ENCODE measurements around the gene NEBL. TPM values are rescaled to one million over a fixed set of nuclear protein-coding genes. Genes with fewer than 3 reads are reported as not detected.

The NEBL gene
- total RNA-seq, 1 donor from 2014 or later = 18.7 TPM

DNA sequence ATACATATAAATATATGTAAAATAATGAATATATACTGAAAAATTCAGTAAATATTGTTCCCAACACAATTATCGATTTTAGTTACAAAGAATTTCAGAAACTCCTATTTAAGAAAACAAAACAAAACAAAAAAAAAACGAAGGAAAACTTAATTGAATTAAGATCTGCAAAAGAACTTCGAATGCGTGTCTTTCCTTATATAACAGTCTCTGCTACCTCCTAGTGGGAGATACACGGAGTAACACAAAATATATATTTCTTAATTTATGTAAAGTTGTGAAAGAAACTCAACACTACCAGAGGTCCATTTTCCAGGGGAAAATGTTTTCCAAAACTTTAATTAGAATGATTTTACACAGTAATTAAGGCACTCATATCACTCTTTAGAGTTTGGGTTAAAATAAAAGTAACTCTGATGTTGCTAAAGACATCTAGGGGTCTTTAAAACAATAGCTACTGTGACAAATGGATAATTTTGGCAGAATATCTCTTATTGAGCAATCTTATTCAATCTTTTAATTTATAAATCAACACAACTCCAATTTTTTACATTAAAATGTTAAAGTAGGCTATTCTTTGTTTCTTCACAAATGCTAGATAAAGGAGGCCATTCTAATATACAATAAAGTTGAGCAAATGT, 41.6 kb downstream of the NEBL start:
- FAIRE-seq (no peak), DNase-seq (ENCODE audit: low read depth) (peak; percentile 43)
- TF ChIP-seq, protein P1, sequence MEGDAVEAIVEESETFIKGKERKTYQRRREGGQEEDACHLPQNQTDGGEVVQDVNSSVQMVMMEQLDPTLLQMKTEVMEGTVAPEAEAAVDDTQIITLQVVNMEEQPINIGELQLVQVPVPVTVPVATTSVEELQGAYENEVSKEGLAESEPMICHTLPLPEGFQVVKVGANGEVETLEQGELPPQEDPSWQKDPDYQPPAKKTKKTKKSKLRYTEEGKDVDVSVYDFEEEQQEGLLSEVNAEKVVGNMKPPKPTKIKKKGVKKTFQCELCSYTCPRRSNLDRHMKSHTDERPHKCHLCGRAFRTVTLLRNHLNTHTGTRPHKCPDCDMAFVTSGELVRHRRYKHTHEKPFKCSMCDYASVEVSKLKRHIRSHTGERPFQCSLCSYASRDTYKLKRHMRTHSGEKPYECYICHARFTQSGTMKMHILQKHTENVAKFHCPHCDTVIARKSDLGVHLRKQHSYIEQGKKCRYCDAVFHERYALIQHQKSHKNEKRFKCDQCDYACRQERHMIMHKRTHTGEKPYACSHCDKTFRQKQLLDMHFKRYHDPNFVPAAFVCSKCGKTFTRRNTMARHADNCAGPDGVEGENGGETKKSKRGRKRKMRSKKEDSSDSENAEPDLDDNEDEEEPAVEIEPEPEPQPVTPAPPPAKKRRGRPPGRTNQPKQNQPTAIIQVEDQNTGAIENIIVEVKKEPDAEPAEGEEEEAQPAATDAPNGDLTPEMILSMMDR (IDR thresholded peaks at IDR 0.05; ENCODE audit: insufficient read depth, low read length, severe bottlenecking) = peak; percentile 14
- no peak overlapping the region for H3K4me3 ChIP-seq (ENCODE audit: low read depth, low read length)
- H3K27me3 ChIP-seq (ENCODE audit: control insufficient read depth, insufficient read depth, low read length) = no peaks in the 10 kb centered on the region
- H3K36me3 ChIP-seq (ENCODE audit: control insufficient read depth, insufficient read depth, low read length) = no peaks in the 10 kb centered on the region

GRCh38 chr10:20853276-20853675, 43.8 kb downstream of the NEBL start:
- peaks cover 1% of the 10 kb centered on the region for H3K36me3 ChIP-seq (ENCODE audit: control insufficient read depth, insufficient read depth, low read length)
- FAIRE-seq (no peak), DNase-seq (ENCODE audit: low read depth) (no peak)
- TF ChIP-seq, protein P1 (IDR thresholded peaks at IDR 0.05; ENCODE audit: insufficient read depth, low read length, severe bottlenecking) = no peak
- no peak overlapping the region for H3K4me3 ChIP-seq (ENCODE audit: low read depth, low read length)
- H3K27me3 ChIP-seq (ENCODE audit: control insufficient read depth, insufficient read depth, low read length) = no peaks in the 10 kb centered on the region

- Histone ChIP-seq H3K27me3 (ENCODE audit: control insufficient read depth, insufficient read depth, low read length) (no peaks in the 10 kb centered on the region), H3K36me3 (ENCODE audit: control insufficient read depth, insufficient read depth, low read length) (peaks cover 1% of the 10 kb centered on the region), H3K4me3 (ENCODE audit: low read depth, low read length) (no peak overlapping the region)
- DNase-seq (ENCODE audit: low read depth) (no peak), FAIRE-seq (no peak)
- TF ChIP-seq, protein P1 (IDR thresholded peaks at IDR 0.05; ENCODE audit: insufficient read depth, low read length, severe bottlenecking) = no peak
Measured at GRCh38 chr10:20852303-20852702, 44.8 kb downstream of the NEBL start.

DNA sequence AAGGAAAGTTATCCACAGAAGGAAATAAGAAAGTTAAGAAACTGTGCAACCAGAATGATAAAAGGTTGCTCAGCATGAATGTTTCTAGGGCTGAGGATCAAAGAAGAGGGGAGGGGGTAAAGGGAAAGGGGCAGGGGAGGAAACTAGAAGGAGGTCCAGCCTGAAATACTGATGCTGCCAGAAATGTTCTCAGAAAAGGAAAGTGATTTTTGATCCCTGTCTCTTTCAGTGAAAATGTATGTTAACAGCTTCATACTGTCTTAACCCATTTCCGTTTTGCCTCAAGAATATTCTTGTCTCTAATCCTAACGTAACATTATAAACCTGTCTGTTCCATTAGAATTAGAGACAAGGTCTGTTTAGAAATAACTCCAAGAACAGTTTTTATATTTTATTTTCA, 49.6 kb downstream of the NEBL start:
- no peaks in the 10 kb centered on the region for H3K27me3 ChIP-seq (ENCODE audit: control insufficient read depth, insufficient read depth, low read length)
- no peak for FAIRE-seq
- DNase-seq (ENCODE audit: low read depth) = no peak
- peaks cover 1% of the 10 kb centered on the region for H3K36me3 ChIP-seq (ENCODE audit: control insufficient read depth, insufficient read depth, low read length)
- TF ChIP-seq, protein P1 (IDR thresholded peaks at IDR 0.05; ENCODE audit: insufficient read depth, low read length, severe bottlenecking) = no peak
- H3K4me3 ChIP-seq (ENCODE audit: low read depth, low read length) = no peak overlapping the region

GRCh38 chr10:20846263-20846662, 50.8 kb downstream of the NEBL start:
- H3K36me3 ChIP-seq (ENCODE audit: control insufficient read depth, insufficient read depth, low read length) = peaks cover 1% of the 10 kb centered on the region
- no peak for FAIRE-seq

More at GRCh38 chr10:20846263-20846662, 50.8 kb downstream of the NEBL start:
- no peak overlapping the region for H3K4me3 ChIP-seq (ENCODE audit: low read depth, low read length)
- no peaks in the 10 kb centered on the region for H3K27me3 ChIP-seq (ENCODE audit: control insufficient read depth, insufficient read depth, low read length)
- TF ChIP-seq, protein P1 (IDR thresholded peaks at IDR 0.05; ENCODE audit: insufficient read depth, low read length, severe bottlenecking) = no peak
- DNase-seq (ENCODE audit: low read depth) = no peak

All from bronchial epithelial cell (primary cell).